ENCODE results near the gene TGFB3. TPM values are rescaled to one million over a fixed set of nuclear protein-coding genes. Genes with fewer than 3 reads are reported as not detected.
"Not testable (repeated sequence)": the region's sequence is repeated elsewhere in the genome, so short reads cannot be mapped to it uniquely, and the experiment has no call there.

TGFB3 gene
- total RNA-seq, 1 experiment from 2014 or later, result 1.6 TPM

GRCh38 chr14:75926431-75927115, 55.2 kb downstream of the TGFB3 start:
- TF ChIP-seq CTCF (IDR thresholded peaks at IDR 0.05 in 2 of 3, conservative IDR thresholded peaks at IDR 0.05 in 1 of 3; ENCODE audit: borderline replicate concordance in 1 of 3, insufficient read depth in 1 of 3, low read depth in 2 of 3, low read length in 2 of 3), result peak in 2 of 3 experiments; percentile 16 to 29; a peak in 2 of 6 replicates
- TF ChIP-seq SIN3A (IDR thresholded peaks at IDR 0.05; ENCODE audit: low read depth), result no peak
- no peak for TF ChIP-seq SRF (IDR thresholded peaks at IDR 0.05; ENCODE audit: low read depth)
- no peak overlapping the region for H3K4me2 ChIP-seq (ENCODE audit: low read length)
- DNase-seq (ENCODE audit: low read depth, low spot score), result no peak
- H3K36me3 ChIP-seq (ENCODE audit: control insufficient read depth in 1 of 2, insufficient read depth in 2 of 2, low read length in 2 of 2), result no peaks in the 10 kb centered on the region
- H3K79me2 ChIP-seq (ENCODE audit: insufficient read depth, low read length), result no peaks in the 10 kb centered on the region
- H3K4me1 ChIP-seq (ENCODE audit: control insufficient read depth in 1 of 2, insufficient read depth in 2 of 2, low read length in 2 of 2), result no peaks in the 10 kb centered on the region
- H3K27ac ChIP-seq (ENCODE audit: low read depth, low read length), result no peak overlapping the region
- H4K20me1 ChIP-seq (ENCODE audit: insufficient read depth), result no peaks in the 10 kb centered on the region
- RAD21 ChIA-PET (ENCODE audit: low non-redundant PET in 1 of 2, low total read pairs in 2 of 2, uncharacterized antibody in 2 of 2, unreplicated experiment in 2 of 2), result no interaction called here
- H3K9me3 ChIP-seq (ENCODE audit: control insufficient read depth in 1 of 2, insufficient read depth in 1 of 2, low read depth in 1 of 2, low read length in 2 of 2), result no peaks in the 10 kb centered on the region
- ATAC-seq, result peak; percentile 47; the same call in 1 of the 2 replicates
- BruUV-seq (replicated peaks), result no TSS peak
- H3K9me2 ChIP-seq (ENCODE audit: insufficient read depth), result no peaks in the 10 kb centered on the region
- POLR2A ChIA-PET, result no interaction called here
- no peak overlapping the region for H3K9ac ChIP-seq (ENCODE audit: low read length)
- H3K27me3 ChIP-seq (ENCODE audit: insufficient read depth, low read length), result no peaks in the 10 kb centered on the region
- intact Hi-C loops (cut with micrococcal nuclease), result no loop called here
- H2AFZ ChIP-seq (ENCODE audit: low read depth, low read length, poor library complexity, severe bottlenecking), result no peak overlapping the region
- CTCF ChIA-PET, result interaction anchor here (1.4 kb wide), 1 partner anchor 132 kb away, joined by 3 read pairs; no protein-coding TSS in a partner anchor
- H3K4me3 ChIP-seq (replicated peaks in 1 of 2; ENCODE audit: low read depth in 1 of 2, low read length in 2 of 2), result no peak overlapping the region

GRCh38 chr14:75925141-75925840, 56.5 kb downstream of the TGFB3 start:
- RAD21 ChIA-PET (ENCODE audit: low non-redundant PET in 1 of 2, low total read pairs in 2 of 2, uncharacterized antibody in 2 of 2, unreplicated experiment in 2 of 2); H2AFZ ChIP-seq (ENCODE audit: low read depth, low read length, poor library complexity, severe bottlenecking): not testable (repeated sequence)

GRCh38 chr14:75920421-75920820, 61.4 kb downstream of the TGFB3 start:
- RAD21 ChIA-PET (ENCODE audit: low non-redundant PET in 1 of 2, low total read pairs in 2 of 2, uncharacterized antibody in 2 of 2, unreplicated experiment in 2 of 2); DNase-seq (ENCODE audit: low read depth, low spot score); H3K9me2 ChIP-seq (ENCODE audit: insufficient read depth); BruUV-seq (replicated peaks); intact Hi-C loops (cut with micrococcal nuclease); H3K36me3 ChIP-seq (ENCODE audit: control insufficient read depth in 1 of 2, insufficient read depth in 2 of 2, low read length in 2 of 2); H4K20me1 ChIP-seq (ENCODE audit: insufficient read depth); H3K4me2 ChIP-seq (ENCODE audit: low read length); H3K4me1 ChIP-seq (ENCODE audit: control insufficient read depth in 1 of 2, insufficient read depth in 2 of 2, low read length in 2 of 2); POLR2A ChIA-PET; H3K9me3 ChIP-seq (ENCODE audit: control insufficient read depth in 1 of 2, insufficient read depth in 1 of 2, low read depth in 1 of 2, low read length in 2 of 2); H3K4me3 ChIP-seq (replicated peaks in 1 of 2; ENCODE audit: low read depth in 1 of 2, low read length in 2 of 2); H2AFZ ChIP-seq (ENCODE audit: low read depth, low read length, poor library complexity, severe bottlenecking); ATAC-seq; H3K79me2 ChIP-seq (ENCODE audit: insufficient read depth, low read length); H3K9ac ChIP-seq (ENCODE audit: low read length); H3K27me3 ChIP-seq (ENCODE audit: insufficient read depth, low read length); H3K27ac ChIP-seq (ENCODE audit: low read depth, low read length): not testable (repeated sequence)
- CTCF ChIA-PET, result interaction anchor here (4.8 kb wide), 1 partner anchor 14 kb away, joined by 35 read pairs; no protein-coding TSS in a partner anchor

More at GRCh38 chr14:75925141-75925840, 56.5 kb downstream of the TGFB3 start:
- H3K9me3 ChIP-seq (ENCODE audit: control insufficient read depth in 1 of 2, insufficient read depth in 1 of 2, low read depth in 1 of 2, low read length in 2 of 2); H3K4me3 ChIP-seq (replicated peaks in 1 of 2; ENCODE audit: low read depth in 1 of 2, low read length in 2 of 2); ATAC-seq; H3K4me1 ChIP-seq (ENCODE audit: control insufficient read depth in 1 of 2, insufficient read depth in 2 of 2, low read length in 2 of 2); BruUV-seq (replicated peaks); H4K20me1 ChIP-seq (ENCODE audit: insufficient read depth); H3K4me2 ChIP-seq (ENCODE audit: low read length); intact Hi-C loops (cut with micrococcal nuclease); DNase-seq (ENCODE audit: low read depth, low spot score); H3K36me3 ChIP-seq (ENCODE audit: control insufficient read depth in 1 of 2, insufficient read depth in 2 of 2, low read length in 2 of 2); H3K27me3 ChIP-seq (ENCODE audit: insufficient read depth, low read length); H3K9ac ChIP-seq (ENCODE audit: low read length); H3K9me2 ChIP-seq (ENCODE audit: insufficient read depth); POLR2A ChIA-PET; H3K27ac ChIP-seq (ENCODE audit: low read depth, low read length); H3K79me2 ChIP-seq (ENCODE audit: insufficient read depth, low read length): not testable (repeated sequence)
- CTCF ChIA-PET, result interaction anchor here (1.4 kb wide), 1 partner anchor 131 kb away, joined by 3 read pairs; no protein-coding TSS in a partner anchor
